ENCODE data around the gene KCNK15.

- no peak for TF ChIP-seq POLR2A (IDR thresholded peaks at IDR 0.05)
- no peak for TF ChIP-seq CTCF (IDR thresholded peaks at IDR 0.05)
These were observed 12.8 kb downstream of the KCNK15 start for GRCh38 chr20:44758247-44759101.
